GM12874 (cell line): ENCODE results near the gene WNT7A.

Experiments
- TF ChIP-seq, protein P1 (sequence below): IDR thresholded peaks from 2 replicates; pipeline ENCODE4 v1.5.1; 2011; ENCODE audit warnings: low read depth, mild to moderate bottlenecking, control low read depth, low read length, moderate library complexity; ENCODE audit not compliant: insufficient read depth

The WNT7A gene

DNA sequence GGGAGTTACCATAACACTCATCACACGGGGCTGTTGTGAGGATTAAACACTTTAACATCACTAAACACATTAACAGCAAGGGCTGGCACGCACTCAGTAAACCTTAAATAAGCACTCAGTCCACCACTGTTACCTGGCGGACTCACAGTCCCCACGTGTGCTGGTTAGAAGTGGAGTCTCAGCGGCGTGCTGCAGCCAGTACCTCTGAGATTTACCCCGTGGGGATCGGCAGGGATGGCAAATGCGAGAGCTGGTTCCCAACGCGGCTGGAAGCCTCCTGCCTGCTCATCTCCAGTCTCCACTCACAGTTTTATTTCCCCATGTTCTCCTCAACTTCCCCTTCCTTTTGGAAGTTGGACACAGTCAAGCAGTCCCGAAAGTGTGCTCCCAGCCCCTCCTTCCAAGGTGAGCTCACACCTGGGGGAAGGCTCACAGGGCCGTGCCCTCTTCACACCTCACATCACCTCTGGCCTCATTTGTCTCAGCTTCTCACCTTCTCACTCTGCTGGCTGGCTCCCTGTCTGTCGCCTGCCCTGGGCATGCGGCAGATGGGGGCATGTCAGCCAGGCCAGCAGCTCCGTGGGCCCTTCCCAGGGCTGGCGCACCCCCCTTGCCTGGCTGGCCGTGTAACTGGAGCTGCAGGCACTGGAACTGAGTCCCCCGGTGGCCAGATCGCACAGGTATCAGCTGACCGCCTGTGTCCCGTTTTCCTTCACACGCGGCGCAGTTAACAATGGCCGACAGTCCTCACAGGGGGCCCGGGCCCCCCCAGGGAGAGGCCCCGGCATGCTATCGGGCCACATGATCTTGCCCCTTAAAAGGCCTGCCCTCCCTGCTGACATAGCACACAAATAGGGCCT lies 87.1 kb downstream of the WNT7A start:
- TF ChIP-seq, protein P1, sequence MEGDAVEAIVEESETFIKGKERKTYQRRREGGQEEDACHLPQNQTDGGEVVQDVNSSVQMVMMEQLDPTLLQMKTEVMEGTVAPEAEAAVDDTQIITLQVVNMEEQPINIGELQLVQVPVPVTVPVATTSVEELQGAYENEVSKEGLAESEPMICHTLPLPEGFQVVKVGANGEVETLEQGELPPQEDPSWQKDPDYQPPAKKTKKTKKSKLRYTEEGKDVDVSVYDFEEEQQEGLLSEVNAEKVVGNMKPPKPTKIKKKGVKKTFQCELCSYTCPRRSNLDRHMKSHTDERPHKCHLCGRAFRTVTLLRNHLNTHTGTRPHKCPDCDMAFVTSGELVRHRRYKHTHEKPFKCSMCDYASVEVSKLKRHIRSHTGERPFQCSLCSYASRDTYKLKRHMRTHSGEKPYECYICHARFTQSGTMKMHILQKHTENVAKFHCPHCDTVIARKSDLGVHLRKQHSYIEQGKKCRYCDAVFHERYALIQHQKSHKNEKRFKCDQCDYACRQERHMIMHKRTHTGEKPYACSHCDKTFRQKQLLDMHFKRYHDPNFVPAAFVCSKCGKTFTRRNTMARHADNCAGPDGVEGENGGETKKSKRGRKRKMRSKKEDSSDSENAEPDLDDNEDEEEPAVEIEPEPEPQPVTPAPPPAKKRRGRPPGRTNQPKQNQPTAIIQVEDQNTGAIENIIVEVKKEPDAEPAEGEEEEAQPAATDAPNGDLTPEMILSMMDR = no peak

DNA sequence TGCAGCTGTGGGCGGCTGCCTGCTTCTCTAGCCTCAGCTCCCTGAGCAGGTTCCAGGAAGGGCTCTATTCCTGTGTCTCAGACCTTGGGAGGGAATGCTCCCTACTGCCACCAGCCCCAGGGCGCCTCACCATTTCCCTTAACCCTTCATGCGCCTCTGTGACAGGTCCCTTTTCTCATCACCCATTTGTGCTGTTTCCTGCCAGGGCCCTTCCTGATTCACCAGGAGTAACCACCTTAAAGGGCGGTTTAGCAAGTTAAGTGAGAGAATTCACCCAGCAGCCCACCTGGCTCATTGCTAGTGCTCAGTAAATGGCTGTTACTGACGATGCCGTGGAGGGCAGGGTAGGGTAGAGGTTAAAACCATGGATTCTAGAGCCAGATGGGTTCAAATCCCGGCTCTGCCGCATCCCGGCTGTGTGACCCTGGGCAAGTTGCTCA lies 87.8 kb downstream of the WNT7A start:
- TF ChIP-seq, protein P1 = no peak

DNA sequence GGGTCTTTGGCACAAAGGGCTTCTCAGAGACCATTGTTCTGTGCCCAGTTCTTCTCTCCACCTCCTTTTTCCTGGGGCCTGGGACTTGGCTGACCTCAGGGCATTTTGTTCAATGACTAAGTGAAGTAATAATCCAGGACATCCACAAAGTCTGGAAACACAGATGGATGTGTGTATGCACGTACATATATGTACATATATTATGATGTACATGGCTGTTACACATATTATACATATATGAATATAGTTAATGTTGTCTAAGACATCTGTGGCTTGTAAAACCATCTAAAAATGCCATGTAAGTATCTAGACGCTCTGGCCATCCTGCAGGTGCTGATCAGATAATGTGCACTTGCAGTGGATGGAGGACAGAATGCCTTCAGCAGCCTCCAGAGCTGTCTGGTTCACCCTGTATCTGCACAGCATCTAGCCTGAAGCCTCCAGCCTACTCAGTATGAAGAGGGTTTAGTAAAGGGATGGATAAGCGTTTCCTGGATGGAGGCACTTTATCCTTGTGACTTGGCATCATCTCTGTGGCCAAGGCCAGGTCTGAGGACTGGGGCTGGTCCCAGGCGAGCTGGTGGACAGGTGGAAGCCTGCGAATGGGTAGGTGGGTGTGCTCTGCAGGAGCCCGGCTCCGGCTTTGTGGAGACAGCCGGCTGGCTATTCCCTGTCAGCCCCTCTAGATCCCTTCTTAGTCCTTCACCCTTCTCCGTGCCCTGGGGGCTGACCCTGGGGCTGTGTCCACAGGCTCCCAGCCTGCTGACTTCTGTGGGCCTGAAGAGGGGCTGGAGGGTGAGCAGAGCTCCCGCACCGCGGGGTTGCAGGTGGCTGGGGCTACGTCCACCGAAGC lies 88.4 kb downstream of the WNT7A start:
- TF ChIP-seq, protein P1 = no peak

DNA sequence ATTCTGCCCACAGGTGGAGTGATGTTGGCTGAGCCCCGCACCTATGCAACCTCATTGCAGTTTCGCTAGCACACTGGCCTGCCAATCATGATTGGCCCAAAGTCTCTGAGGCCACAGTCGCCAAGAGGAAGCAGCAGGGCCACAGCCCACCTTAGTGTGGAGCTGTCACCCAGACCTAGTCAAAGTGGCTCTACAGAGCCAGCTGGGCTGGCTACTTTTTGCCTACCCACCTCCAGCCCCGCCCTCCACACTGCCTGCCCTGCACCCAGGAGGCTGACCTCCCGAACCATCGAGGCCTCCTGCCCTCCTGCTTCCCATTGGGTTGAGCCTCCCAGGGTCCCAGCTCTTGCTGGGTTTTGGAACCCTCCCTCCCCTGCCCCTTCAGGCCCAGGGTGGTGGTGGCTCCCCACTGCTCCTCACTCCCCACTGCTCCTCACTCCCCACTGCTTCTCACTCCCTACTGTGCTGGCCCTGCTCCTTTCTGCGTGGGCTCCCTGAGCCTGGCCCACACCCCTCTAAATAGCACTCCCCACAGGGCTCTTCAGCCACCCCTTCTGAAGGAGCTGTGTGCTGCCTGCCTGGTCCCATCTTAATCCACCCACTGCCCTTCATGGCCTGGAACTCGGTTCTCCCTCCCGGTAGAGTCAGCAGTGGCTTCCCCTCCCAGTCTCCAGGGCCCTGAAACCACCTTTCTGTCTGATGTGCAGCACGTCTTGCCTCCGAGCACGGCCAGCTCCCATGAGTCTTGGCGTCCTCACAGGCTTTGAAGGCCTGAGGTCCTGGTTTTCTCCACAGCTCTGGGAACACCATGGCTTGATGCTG lies 89.3 kb downstream of the WNT7A start:
- TF ChIP-seq, protein P1 = no peak

DNA sequence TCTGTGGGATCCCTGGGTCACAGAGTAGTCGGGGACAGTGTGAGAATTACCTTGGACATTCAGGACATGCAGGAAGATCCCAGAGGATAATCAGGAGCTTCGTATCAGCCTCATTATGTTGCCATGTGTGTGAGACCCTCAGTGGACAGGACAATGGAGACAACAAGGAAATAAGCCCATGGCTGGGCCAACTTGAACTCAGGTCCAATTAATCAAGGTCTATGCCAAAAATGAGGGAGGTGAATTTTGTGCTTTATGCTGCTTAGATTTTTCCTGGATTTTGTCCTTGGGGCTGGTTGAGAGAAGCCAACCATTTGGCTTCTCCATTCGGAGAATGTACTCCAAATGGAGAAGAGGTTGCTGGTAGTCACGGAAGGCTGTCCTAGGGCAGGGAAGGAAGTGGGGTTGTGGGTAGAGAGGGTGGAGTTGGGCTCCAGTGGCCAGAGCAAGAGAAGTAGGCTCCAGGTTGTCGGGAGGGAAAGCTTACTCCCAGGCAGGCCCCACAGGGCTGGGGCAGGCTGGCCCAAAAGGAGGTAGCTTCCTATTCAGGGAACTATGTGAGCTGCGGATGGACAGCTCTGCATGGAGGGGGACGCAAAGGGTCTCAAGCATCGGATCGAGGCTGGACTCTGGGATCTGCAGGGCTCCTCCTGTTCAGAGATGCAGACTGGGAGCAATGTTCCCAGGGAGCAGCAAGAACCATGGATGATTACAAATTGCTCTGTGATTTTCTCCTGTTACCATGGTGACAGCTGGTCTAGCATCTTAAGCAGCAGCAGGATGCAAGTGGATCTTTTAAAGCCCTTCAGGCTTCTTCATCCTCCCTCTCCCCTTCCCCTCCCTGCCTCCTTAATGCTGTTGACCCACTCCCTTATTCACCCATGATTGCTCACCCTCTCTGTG lies 91.1 kb downstream of the WNT7A start:
- TF ChIP-seq, protein P1 = no peak

DNA sequence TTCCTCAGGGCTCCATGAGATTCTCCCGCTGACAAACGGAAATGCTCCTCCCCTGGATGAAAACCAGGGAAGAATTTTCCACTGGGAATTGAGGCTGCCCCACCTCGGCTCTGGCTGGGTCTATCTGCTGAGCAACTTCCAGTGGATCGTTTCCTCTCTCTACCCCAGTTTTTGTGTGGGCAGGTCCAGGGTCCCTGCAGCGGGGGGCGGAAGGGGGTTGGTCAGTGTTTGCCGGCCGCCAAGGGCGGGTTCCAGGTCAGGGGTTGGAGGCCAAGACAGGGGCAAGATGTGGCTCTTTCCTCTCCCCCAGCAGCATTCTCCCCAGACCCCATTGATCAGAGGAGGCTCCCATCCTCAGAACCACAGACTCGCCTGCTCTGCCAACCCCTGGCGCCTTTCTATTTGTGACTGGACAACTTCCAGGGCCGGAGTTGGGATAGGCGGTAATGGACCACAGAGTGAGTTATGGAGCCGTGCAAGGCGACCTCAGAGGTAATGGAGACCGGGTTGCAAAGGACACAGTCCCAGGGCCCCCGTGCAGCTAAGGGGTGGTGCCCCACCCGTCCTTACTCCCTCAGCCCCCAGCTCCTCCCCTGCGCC lies 92.2 kb downstream of the WNT7A start:
- TF ChIP-seq, protein P1 = no peak
